DND-41 (cell line): ENCODE results near the gene STX3.

ENCODE experiments used
- ATAC-seq: fragments of 200-7000 bp; cut with Tn5 transposase; 3 replicates; pipeline ENCODE4 v1.9.1; 2021; ENCODE audit warnings: low read depth; ENCODE audit not compliant: insufficient read depth
- DNase-seq: peaks from one replicate; pipeline ENCODE4 v3.0.0-alpha.2; 2020
- H2AFZ ChIP-seq: 2 replicates; pipeline ENCODE4 v1.6.0; 2012; ENCODE audit warnings: low read depth, low read length
- H3K27ac ChIP-seq: 2 replicates; pipeline ENCODE4 v1.5.1; 2012; ENCODE audit warnings: low read length, inconsistent platforms
- H3K27me3 ChIP-seq: fragments of 200-600 bp; sonication (generic); 2 replicates; pipeline ENCODE4 v1.6.0; 2012; ENCODE audit warnings: low read length, mild to moderate bottlenecking, inconsistent platforms; ENCODE audit not compliant: insufficient read depth, poor library complexity
- H3K36me3 ChIP-seq: 2 replicates; pipeline ENCODE4 v1.5.1; 2012; ENCODE audit warnings: low read length, inconsistent platforms; ENCODE audit not compliant: insufficient read depth
- H3K4me1 ChIP-seq: 2 replicates; pipeline ENCODE4 v1.5.1; 2012; ENCODE audit warnings: mild to moderate bottlenecking, low read length; ENCODE audit not compliant: insufficient read depth
- H3K4me2 ChIP-seq: 2 replicates; pipeline ENCODE4 v1.6.0; 2012; ENCODE audit warnings: mild to moderate bottlenecking, moderate library complexity, low read length, inconsistent platforms; ENCODE audit not compliant: insufficient read depth
- H3K4me3 ChIP-seq, 2 experiments: fragments of 200-600 bp in 1 of 2; shearing (Covaris generic) in 1 of 2; 2 replicates each; pipeline ENCODE4 v1.5.1; 2012 to 2016; ENCODE audit warnings: inconsistent platforms in 2 of 2, low read length in 2 of 2, mild to moderate bottlenecking in 2 of 2, low read depth in 1 of 2, moderate library complexity in 1 of 2
- H3K79me2 ChIP-seq: 2 replicates; pipeline ENCODE4 v1.6.0; 2012; ENCODE audit warnings: low read length, inconsistent platforms; ENCODE audit not compliant: insufficient read depth
- H3K9ac ChIP-seq: 2 replicates; pipeline ENCODE4 v1.6.0; 2012; ENCODE audit warnings: low read depth, mild to moderate bottlenecking, inconsistent platforms, low read length, moderate library complexity
- H3K9me3 ChIP-seq: 2 replicates; pipeline ENCODE4 v1.5.1; 2012; ENCODE audit warnings: low read length, moderate library complexity, mild to moderate bottlenecking, inconsistent platforms; ENCODE audit not compliant: insufficient read depth, severe bottlenecking
- H4K20me1 ChIP-seq: 2 replicates; pipeline ENCODE4 v1.6.0; 2012; ENCODE audit warnings: low read length; ENCODE audit not compliant: insufficient read depth
- CTCF ChIP-seq: IDR thresholded peaks from 2 replicates; pipeline ENCODE4 v1.5.1; 2012; ENCODE audit warnings: borderline replicate concordance, low read length, moderate library complexity, mild to moderate bottlenecking; ENCODE audit not compliant: poor library complexity, severe bottlenecking; ENCODE audit errors: extremely low read depth
- EZH2 ChIP-seq: IDR thresholded peaks from 3 replicates; pipeline ENCODE4 v1.6.1; 2012; ENCODE audit warnings: borderline replicate concordance, low read depth, mild to moderate bottlenecking, moderate library complexity, low read length, inconsistent platforms; ENCODE audit not compliant: severe bottlenecking

Gene STX3

GRCh38 chr11:59716051-59716450 lies 39.1 kb upstream of the STX3 start:
- no peaks in the 10 kb centered on the region for H3K4me1 ChIP-seq
- ATAC-seq (no peak), DNase-seq (no peak)
- no peak overlapping the region for H3K27ac ChIP-seq
- no peak overlapping the region for H3K4me3 ChIP-seq
- H4K20me1 ChIP-seq, result no peaks in the 10 kb centered on the region
- no peaks in the 10 kb centered on the region for H3K79me2 ChIP-seq
- H2AFZ ChIP-seq, result no peak overlapping the region
- peaks cover 7% of the 10 kb centered on the region for H3K27me3 ChIP-seq
- TF ChIP-seq EZH2 (no peak), CTCF (no peak)
- no peaks in the 10 kb centered on the region for H3K36me3 ChIP-seq
- H3K4me2 ChIP-seq, result no peak overlapping the region
- H3K9me3 ChIP-seq, result no peaks in the 10 kb centered on the region
- no peak overlapping the region for H3K9ac ChIP-seq

- Histone ChIP-seq H3K4me2 (no peak overlapping the region), H2AFZ (no peak overlapping the region), H3K36me3 (no peaks in the 10 kb centered on the region), H3K4me1 (no peaks in the 10 kb centered on the region), H3K9ac (no peak overlapping the region), H3K9me3 (no peaks in the 10 kb centered on the region), H4K20me1 (no peaks in the 10 kb centered on the region), H3K27me3 (peaks cover 7% of the 10 kb centered on the region), H3K27ac (no peak overlapping the region), H3K79me2 (no peaks in the 10 kb centered on the region), H3K4me3 (no peak overlapping the region)
- TF ChIP-seq EZH2 (no peak), CTCF (no peak)
- DNase-seq (no peak), ATAC-seq (no peak)
Measured at GRCh38 chr11:59719556-59719955, 35.6 kb upstream of the STX3 start.

- Histone ChIP-seq H3K27ac (no peak overlapping the region), H3K79me2 (no peaks in the 10 kb centered on the region), H3K27me3 (peaks cover 3% of the 10 kb centered on the region), H2AFZ (no peak overlapping the region), H3K4me3 (no peak overlapping the region), H4K20me1 (no peaks in the 10 kb centered on the region), H3K9ac (no peak overlapping the region), H3K36me3 (no peaks in the 10 kb centered on the region), H3K9me3 (no peaks in the 10 kb centered on the region), H3K4me1 (no peaks in the 10 kb centered on the region), H3K4me2 (no peak overlapping the region)
- ATAC-seq (no peak), DNase-seq (no peak)
- TF ChIP-seq CTCF (no peak), EZH2 (no peak)
Measured at GRCh38 chr11:59724066-59724465, 31.1 kb upstream of the STX3 start.

- Histone ChIP-seq H3K9ac (no peak overlapping the region), H3K9me3 (no peaks in the 10 kb centered on the region), H4K20me1 (no peaks in the 10 kb centered on the region), H3K79me2 (no peaks in the 10 kb centered on the region), H2AFZ (no peak overlapping the region), H3K4me3 (no peak overlapping the region), H3K4me2 (no peak overlapping the region), H3K4me1 (no peaks in the 10 kb centered on the region), H3K36me3 (no peaks in the 10 kb centered on the region), H3K27ac (no peak overlapping the region), H3K27me3 (no peaks in the 10 kb centered on the region)
- ATAC-seq (no peak), DNase-seq (no peak)
- no peak for TF ChIP-seq CTCF
- TF ChIP-seq EZH2, result no peak
Measured at GRCh38 chr11:59727426-59727825, 27.8 kb upstream of the STX3 start.
